Stimulated activated CD4-positive, alpha-beta T cell treated with anti-CD3 and anti-CD28 coated beads, Interleukin-4, amount 100 ng/mL, for 4 hours (primary cell): ENCODE results near the gene BDP1.
"Not testable (repeated sequence)": the region's sequence is repeated elsewhere in the genome, so short reads cannot be mapped to it uniquely, and the experiment has no call there.

Experiments
- DNase-seq, 2 experiments: peaks; one replicate each; pipeline ENCODE4 v3.0.0-alpha.2; 2020

The BDP1 gene, protein sequence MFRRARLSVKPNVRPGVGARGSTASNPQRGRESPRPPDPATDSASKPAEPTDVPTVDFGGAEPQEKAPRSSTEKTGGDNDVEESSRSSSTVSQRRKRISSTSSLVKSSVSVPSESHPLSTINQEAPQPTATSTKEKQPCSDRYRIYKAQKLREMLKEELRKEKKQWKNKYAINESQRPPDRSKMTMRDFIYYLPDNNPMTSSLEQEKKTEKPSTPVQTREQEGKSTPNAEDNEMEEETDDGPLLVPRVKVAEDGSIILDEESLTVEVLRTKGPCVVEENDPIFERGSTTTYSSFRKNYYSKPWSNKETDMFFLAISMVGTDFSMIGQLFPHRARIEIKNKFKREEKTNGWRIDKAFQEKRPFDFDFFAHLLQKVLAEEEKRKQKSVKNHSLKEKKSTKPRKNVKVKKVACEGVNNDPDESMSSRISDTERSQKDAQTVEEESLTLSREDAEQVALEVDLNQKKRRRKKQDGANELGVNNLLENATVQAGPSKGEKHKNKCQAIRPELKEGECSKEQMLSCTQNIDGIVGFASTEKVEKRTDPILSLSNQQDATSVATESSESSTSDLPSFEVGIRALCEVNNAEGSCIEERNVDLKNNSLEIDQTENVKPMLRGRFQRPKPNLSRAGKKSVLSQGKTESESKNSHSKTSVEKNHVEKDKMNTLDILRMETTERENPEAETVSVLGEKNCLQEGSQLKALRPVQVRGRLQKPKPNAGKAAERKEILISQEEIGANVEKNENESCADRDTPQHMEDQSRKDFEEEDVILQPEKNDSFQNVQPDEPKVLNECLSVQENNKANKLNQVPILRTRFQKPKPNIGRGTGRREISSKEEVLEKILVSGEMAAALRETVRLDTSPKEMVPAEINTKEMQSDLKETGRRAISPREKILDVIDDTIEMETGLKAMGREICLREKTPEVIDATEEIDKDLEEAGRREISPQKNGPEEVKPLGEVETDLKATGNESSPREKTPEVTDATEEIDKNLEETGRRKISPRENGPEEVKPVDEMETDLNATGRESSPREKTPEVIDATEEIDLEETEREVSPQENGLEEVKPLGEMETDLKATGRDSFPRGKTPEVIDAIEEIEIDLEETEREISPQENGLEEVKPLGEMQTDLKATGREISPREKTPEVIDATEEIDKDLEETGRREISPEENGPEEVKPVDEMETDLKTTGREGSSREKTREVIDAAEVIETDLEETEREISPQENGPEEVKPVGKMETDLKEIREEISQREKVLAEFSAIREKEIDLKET (N-terminal part only)

GRCh38 chr5:71455427-71456361 is at the start of gene BDP1:
Gene BDP1 (plus strand): TSS chr5:71455651. CDS start chr5:71455878, 227 bp downstream.
- peak; percentile 95 to 96 for DNase-seq

DNA sequence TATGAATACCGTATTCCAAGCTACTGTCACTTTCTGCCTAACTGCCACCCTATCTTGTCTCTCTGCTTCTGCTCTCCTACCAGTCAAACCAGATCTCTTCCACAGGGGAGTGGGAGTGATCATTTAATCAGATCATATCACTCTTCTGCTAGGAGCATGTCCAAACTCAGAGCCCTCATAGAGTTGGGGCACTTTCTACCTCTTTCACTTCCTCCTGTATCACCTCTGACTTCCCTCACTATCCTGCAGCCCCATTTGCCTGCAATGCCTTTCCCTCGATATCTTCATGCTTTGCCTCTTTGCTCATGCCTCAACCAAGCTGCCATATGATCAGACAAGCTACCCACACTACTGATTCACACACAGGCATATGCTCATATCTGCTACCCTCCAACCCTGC is 45.4 kb upstream of the BDP1 start:
- not testable (repeated sequence) for DNase-seq

DNA sequence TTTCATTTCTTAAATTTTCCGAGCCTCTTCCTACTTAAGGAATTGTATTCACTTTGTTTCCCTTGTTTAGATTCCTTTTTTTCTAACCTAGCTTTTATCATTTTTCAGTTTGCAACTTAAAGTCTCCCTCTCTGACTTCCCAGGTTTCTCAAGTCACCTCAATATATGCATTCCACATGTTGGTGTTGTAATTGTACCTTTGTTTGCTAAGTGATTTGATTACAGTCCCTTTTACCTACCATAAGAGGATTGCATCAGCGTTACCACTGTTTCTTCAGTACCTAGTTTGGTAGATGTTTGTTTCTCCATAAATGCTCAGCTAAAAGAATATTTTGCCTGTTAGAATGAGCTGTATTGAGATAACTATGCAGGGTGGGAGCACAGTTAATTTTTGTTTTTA is 39.8 kb upstream of the BDP1 start:
- DNase-seq, result not testable (repeated sequence)

GRCh38 chr5:71418026-71418425 is 37.4 kb upstream of the BDP1 start:
- DNase-seq, result not testable (repeated sequence)

DNA sequence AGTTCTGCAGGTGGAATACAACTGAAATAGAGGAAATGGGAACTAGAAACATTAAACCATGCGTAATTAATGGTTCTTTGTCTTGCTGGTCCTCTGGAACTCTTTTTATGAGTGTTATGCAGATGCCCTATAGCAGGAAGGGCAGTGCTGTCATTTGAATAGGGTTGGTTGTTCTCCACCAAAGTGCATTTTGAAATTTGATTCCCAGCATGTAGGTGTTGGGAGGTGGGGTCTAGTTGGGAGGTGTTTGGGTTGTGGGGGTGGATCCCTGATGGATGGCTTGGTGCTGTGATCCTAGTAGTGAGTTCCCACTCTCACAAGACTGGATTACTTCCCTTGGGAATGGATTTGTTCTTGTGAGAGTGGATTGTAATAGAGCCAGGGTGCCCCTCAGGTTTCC is 34.2 kb upstream of the BDP1 start:
- not testable (repeated sequence) for DNase-seq

- DNase-seq, result not testable (repeated sequence)
Measured at GRCh38 chr5:71423896-71424295, 31.6 kb upstream of the BDP1 start.

DNA sequence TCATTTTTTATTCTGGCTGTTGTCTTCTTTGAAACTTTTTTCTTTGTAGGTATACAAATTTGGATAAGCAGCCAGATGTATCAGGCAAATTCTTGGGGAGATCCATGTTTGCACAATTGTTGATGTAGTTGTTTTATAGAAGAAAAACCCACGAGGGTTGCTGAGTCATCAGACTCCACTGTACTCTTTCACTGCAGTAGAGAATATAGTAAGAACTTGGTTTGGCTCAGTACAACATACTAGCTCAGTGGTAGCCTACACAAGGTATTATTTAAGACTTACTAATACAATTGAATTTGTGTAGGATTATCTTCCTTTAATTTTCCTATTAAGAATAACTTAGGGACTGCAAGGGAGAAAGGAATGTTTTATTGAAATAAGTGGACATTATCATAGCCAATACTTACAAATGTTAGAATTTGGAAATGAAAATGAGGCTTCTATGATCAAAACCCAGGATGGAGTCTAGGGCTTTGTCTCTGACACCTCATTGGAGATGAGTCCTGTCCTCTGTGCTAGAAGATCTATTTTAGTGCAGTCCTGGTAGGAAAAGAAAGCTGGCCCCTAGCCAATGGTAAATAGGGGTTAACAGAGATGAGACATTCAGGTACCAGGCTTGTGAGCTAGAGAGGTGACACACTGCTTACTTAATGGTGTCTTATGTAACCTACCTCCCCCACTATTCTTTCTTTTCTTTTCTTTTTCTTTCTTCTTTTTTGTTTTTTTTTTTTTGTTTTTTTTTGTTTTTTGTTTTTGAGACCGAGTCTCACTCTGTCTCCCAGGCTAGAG is 28.6 kb upstream of the BDP1 start:
- DNase-seq, result not testable (repeated sequence)

GRCh38 chr5:71432410-71432809 is 23.0 kb upstream of the BDP1 start:
- DNase-seq, result not testable (repeated sequence)

DNA sequence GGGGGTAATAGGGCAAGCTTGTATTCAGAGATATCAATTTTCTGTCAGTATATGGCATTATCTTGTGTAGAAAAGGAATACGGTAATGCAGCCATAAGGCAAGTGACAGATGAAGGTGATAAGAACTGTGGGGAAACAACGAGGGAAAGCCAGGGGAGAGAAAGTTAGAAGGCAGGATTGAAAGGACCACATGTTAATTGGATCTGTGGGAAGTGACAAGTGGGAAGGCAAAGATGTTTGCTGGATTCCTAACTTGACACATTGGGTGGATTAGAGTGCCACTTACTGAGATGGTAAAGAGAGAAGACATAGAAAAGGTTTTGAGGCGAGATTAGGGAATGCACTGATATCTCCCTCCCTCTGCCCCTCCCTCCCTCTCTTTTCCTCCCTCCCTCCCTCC is 20.6 kb upstream of the BDP1 start:
- DNase-seq, result not testable (repeated sequence)

DNA sequence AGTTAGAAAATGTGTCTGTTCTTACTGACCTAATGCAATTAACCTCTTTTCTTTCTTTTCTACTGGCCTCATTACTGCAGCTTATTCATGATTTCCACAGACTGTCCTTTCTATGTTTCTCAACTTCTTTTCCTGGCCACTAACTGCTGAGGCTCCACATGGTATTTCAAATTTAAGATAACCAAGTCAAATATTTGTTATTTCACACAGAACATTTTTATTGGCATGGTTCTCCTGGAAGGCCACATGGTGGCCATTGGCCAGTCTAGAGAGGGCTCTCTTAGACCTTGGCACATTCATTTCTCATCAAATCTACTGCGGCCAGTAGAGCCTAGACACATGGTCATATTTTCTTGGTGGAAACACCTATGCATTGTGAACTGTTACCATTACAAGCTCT is 13.9 kb upstream of the BDP1 start:
- DNase-seq, result not testable (repeated sequence)

- DNase-seq, result not testable (repeated sequence)
Measured at GRCh38 chr5:71443891-71444290, 11.6 kb upstream of the BDP1 start.

- DNase-seq, result not testable (repeated sequence)
Measured at GRCh38 chr5:71445015-71445414, 10.4 kb upstream of the BDP1 start.

GRCh38 chr5:71445523-71446152 is 9.8 kb upstream of the BDP1 start:
- DNase-seq, result not testable (repeated sequence)

DNA sequence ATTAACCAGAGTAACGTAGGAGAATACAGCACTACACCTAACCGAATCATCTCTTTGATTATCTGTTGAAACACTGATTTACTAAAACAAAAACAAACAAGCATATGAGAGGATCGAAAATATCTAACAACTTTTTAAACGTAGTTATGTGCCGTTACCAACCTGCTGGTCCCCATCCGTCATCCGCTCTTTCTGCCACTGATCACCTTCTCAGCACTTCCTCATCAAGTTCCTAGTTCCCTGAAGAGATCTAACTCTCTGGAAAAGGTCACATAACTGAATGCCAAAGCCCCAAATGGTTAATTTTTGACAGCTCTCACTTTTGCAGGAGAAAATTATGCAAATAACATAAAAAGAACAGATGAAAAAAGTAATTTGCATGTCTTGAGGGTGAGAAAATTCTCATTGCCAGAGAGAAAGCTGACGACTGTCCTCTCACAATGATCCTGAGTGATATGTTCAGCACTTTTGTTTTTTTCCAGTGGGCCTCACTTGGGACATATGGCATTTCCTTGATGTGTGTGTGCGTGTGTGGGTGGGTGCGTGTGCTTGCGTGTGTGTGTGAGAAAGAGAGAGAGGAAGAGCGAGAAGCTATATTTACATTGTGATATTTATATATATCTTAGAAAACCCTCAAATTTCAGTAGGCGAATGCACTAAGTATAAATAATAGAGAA is 8.8 kb upstream of the BDP1 start:
- DNase-seq, result not testable (repeated sequence)

- DNase-seq, result peak; percentile 22 to 50
Measured at GRCh38 chr5:71447218-71447808, 8.1 kb upstream of the BDP1 start.

DNA sequence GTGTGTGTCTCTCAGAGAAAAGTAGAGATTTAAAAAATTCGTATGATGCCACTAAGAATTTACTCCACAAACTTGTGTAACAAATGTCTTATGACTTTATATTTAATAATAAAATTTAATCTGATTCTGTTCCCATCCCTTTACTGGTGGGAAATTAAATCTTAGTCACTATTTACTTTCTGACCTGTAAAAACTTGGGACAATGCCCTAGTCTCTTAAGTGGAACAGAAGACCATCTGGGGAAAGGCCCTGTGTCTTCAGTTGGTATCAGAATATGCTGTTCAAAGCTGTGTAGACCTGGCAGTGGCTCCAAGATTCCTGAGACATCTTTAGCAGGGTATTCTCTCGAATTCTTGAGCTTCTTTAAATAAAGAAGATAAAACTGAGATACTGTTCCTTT is 2.6 kb upstream of the BDP1 start:
- no peak for DNase-seq

DNA sequence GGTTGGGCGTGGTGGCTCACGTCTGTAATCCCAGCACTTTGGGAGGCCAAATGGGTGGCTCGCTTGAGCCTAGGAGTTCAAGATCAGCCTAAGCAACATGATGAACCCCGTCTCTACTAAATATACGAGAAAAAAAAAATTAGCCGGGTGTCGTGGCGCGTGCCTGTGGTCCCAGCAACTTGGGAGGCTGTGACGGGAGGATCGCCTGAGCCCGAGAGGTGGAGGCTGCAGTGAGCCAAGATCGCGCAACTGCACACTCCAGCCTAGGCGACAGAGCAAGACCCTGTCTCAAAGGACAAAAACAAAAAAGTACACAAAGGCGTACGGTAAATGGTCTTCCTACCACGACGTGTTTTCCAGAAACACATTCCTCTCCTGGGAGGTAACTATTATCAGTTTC is 538 bp upstream of the BDP1 start:
- DNase-seq, result no peak

- DNase-seq, result no peak
Measured at GRCh38 chr5:71456362-71456743, 902 bp downstream of the BDP1 start.

GRCh38 chr5:71457106-71457505 is 1.7 kb downstream of the BDP1 start:
- DNase-seq, result no peak
